Activated CD4-positive, alpha-beta memory T cell treated with anti-CD3 and anti-CD28 coated beads for 36 hours (primary cell): ENCODE data around the gene ITM2C. TPM values are rescaled to one million over a fixed set of nuclear protein-coding genes. Genes with fewer than 3 reads are reported as not detected.
A peak's percentile ranks its signal among the peaks of the same experiment; 100 is the strongest.

ENCODE experiments used
- CTCF ChIA-PET: fragments of 350-600 bp; sonication (Branson Sonifier 250); formaldehyde crosslinking; loops from one replicate; lab custom pipeline; 2021; ENCODE audit warnings: antibody characterized with exemption, inconsistent platforms; lab: Charles Lee
- POLR2A ChIA-PET: fragments of 350-600 bp; sonication (Branson Sonifier 250); formaldehyde crosslinking; loops from one replicate; lab custom pipeline; 2021; ENCODE audit warnings: antibody characterized with exemption; lab: Charles Lee
- DNase-seq: peaks from one replicate; pipeline ENCODE4 v3.0.0-alpha.2; 2020
- H3K27ac Mint-ChIP-seq: one replicate; pipeline ENCODE4 v1.8.0; 2021; ENCODE audit warnings: mixed read lengths
- H3K27me3 Mint-ChIP-seq: one replicate; pipeline ENCODE4 v1.8.0; 2021; ENCODE audit warnings: mixed read lengths
- H3K36me3 Mint-ChIP-seq: one replicate; pipeline ENCODE4 v1.8.0; 2021; ENCODE audit warnings: mixed read lengths
- H3K4me1 Mint-ChIP-seq: one replicate; pipeline ENCODE4 v1.8.0; 2021; ENCODE audit warnings: low read depth, mixed read lengths
- H3K4me3 Mint-ChIP-seq: one replicate; pipeline ENCODE4 v1.8.0; 2021; ENCODE audit warnings: mild to moderate bottlenecking, mixed read lengths
- H3K9me3 Mint-ChIP-seq: one replicate; pipeline ENCODE4 v1.8.0; 2021; ENCODE audit warnings: mixed read lengths
- intact Hi-C: fragments of 100-400 bp; cut with micrococcal nuclease; formaldehyde crosslinking; loops from one replicate; pipeline ENCODE4 v1.15.1; 2023
- total RNA-seq, 2 experiments: library from RNA; stranded (reverse); gene quantifications; one replicate each; pipeline ENCODE4 v1.2.3, GENCODE V29; 2021

ITM2C gene
- total RNA-seq, 2 experiments from 2014 or later: 19.5 to 23.0 TPM

GRCh38 chr2:230874876-230875275, 10.1 kb downstream of the ITM2C start:
- Mint-ChIP-seq H3K4me1 (peaks cover 36% of the 10 kb centered on the region), H3K4me3 (no peak overlapping the region)

GRCh38 chr2:230875347-230876315, 10.9 kb downstream of the ITM2C start:
- POLR2A ChIA-PET: interaction anchor here (1.8 kb wide), 1 partner anchor 9 kb away, joined by 4 read pairs; no protein-coding TSS in a partner anchor
- no peak for DNase-seq
- Mint-ChIP-seq H3K36me3 (peaks cover 1% of the 10 kb centered on the region), H3K27me3 (no peaks in the 10 kb centered on the region), H3K9me3 (no peaks in the 10 kb centered on the region), H3K27ac (no peak overlapping the region), H3K4me1 (peaks cover 36% of the 10 kb centered on the region), H3K4me3 (no peak overlapping the region)
- intact Hi-C loops: no loop called here
- CTCF ChIA-PET: interaction anchor here (1.0 to 1.4 kb wide), 5 partner anchors 10 to 177 kb away, joined by 3 to 5 read pairs (median 4); partner anchors contain the start of gene ITM2C

More at GRCh38 chr2:230874876-230875275, 10.1 kb downstream of the ITM2C start:
- peaks cover 1% of the 10 kb centered on the region for H3K36me3 Mint-ChIP-seq
- DNase-seq: no peak
- ChIA-PET POLR2A (interaction anchor here (1.8 kb wide), 1 partner anchor 8 kb away, joined by 4 read pairs; no protein-coding TSS in a partner anchor), CTCF (interaction anchor here (1.0 to 1.2 kb wide), 2 partner anchors 13 to 112 kb away, joined by 3 read pairs; no protein-coding TSS in a partner anchor)
- H3K27me3 Mint-ChIP-seq: no peaks in the 10 kb centered on the region
- no peaks in the 10 kb centered on the region for H3K9me3 Mint-ChIP-seq
- intact Hi-C loops: no loop called here
- no peak overlapping the region for H3K27ac Mint-ChIP-seq

- H3K27ac Mint-ChIP-seq: no peak overlapping the region
- H3K4me1 Mint-ChIP-seq: peaks cover 32% of the 10 kb centered on the region
- no peak overlapping the region for H3K4me3 Mint-ChIP-seq
- intact Hi-C loops: no loop called here
- no peaks in the 10 kb centered on the region for H3K27me3 Mint-ChIP-seq
- CTCF ChIA-PET: interaction anchor here (1.4 kb wide), 1 partner anchor 12 kb away, joined by 3 read pairs; the partner anchor contains the start of gene ITM2C
- POLR2A ChIA-PET: no interaction called here
- DNase-seq: no peak
- peaks cover 1% of the 10 kb centered on the region for H3K36me3 Mint-ChIP-seq
- no peaks in the 10 kb centered on the region for H3K9me3 Mint-ChIP-seq
Measured at GRCh38 chr2:230877116-230877758, 12.5 kb downstream of the ITM2C start.

- Mint-ChIP-seq H3K27me3 (no peaks in the 10 kb centered on the region), H3K36me3 (peaks cover 1% of the 10 kb centered on the region), H3K27ac (no peak overlapping the region), H3K4me3 (no peak overlapping the region), H3K9me3 (no peaks in the 10 kb centered on the region), H3K4me1 (peaks cover 26% of the 10 kb centered on the region)
- ChIA-PET POLR2A (interaction anchor here (0.5 kb wide), 1 partner anchor 215 kb away, joined by 4 read pairs; no protein-coding TSS in a partner anchor), CTCF (interaction anchor here (1.0 to 1.4 kb wide), 3 partner anchors 13 to 53 kb away, joined by 3 read pairs; partner anchors contain the start of gene ITM2C)
- DNase-seq: peak; percentile 53
- intact Hi-C loops: no loop called here
Measured at GRCh38 chr2:230877759-230878598, 13.2 kb downstream of the ITM2C start.

- intact Hi-C loops: no loop called here
- Mint-ChIP-seq H3K4me3 (no peak overlapping the region), H3K27ac (no peak overlapping the region), H3K4me1 (peaks cover 24% of the 10 kb centered on the region), H3K36me3 (peaks cover 1% of the 10 kb centered on the region), H3K27me3 (no peaks in the 10 kb centered on the region), H3K9me3 (no peaks in the 10 kb centered on the region)
- POLR2A ChIA-PET: interaction anchor here (0.5 kb wide), 1 partner anchor 216 kb away, joined by 4 read pairs; no protein-coding TSS in a partner anchor
- CTCF ChIA-PET: interaction anchor here (1.0 to 1.2 kb wide), 3 partner anchors 14 to 54 kb away, joined by 3 to 4 read pairs (median 3); partner anchors contain the start of gene ITM2C
- no peak for DNase-seq
Measured at GRCh38 chr2:230878599-230879188, 14.0 kb downstream of the ITM2C start.

- Mint-ChIP-seq H3K4me3 (no peak overlapping the region), H3K27ac (no peak overlapping the region), H3K36me3 (peaks cover 1% of the 10 kb centered on the region), H3K4me1 (peaks cover 23% of the 10 kb centered on the region), H3K9me3 (no peaks in the 10 kb centered on the region), H3K27me3 (no peaks in the 10 kb centered on the region)
- no peak for DNase-seq
- ChIA-PET CTCF (interaction anchor here (1.1 kb wide), 1 partner anchor 15 kb away, joined by 4 read pairs; the partner anchor contains the start of gene ITM2C), POLR2A (no interaction called here)
- intact Hi-C loops: no loop called here
Measured at GRCh38 chr2:230879271-230879882, 14.6 kb downstream of the ITM2C start.

GRCh38 chr2:230879891-230880290, 15.1 kb downstream of the ITM2C start:
- Mint-ChIP-seq H3K36me3 (peaks cover 1% of the 10 kb centered on the region), H3K27ac (no peak overlapping the region), H3K4me1 (peaks cover 20% of the 10 kb centered on the region), H3K9me3 (no peaks in the 10 kb centered on the region), H3K27me3 (no peaks in the 10 kb centered on the region), H3K4me3 (no peak overlapping the region)
- DNase-seq: no peak
- intact Hi-C loops: no loop called here
- CTCF ChIA-PET: no interaction called here
- POLR2A ChIA-PET: no interaction called here

- Mint-ChIP-seq H3K27ac (no peak overlapping the region), H3K4me3 (no peak overlapping the region), H3K4me1 (peaks cover 20% of the 10 kb centered on the region), H3K36me3 (no peaks in the 10 kb centered on the region), H3K27me3 (no peaks in the 10 kb centered on the region), H3K9me3 (no peaks in the 10 kb centered on the region)
- ChIA-PET CTCF (no interaction called here), POLR2A (no interaction called here)
- no peak for DNase-seq
- intact Hi-C loops: no loop called here
Measured at GRCh38 chr2:230881840-230882239, 17.1 kb downstream of the ITM2C start.

GRCh38 chr2:230885463-230886130, 20.9 kb downstream of the ITM2C start:
- ChIA-PET CTCF (interaction anchor here (1.0 kb wide), 1 partner anchor 167 kb away, joined by 3 read pairs; no protein-coding TSS in a partner anchor), POLR2A (no interaction called here)
- intact Hi-C loops: no loop called here
- no peak overlapping the region for H3K4me3 Mint-ChIP-seq
- no peak overlapping the region for H3K27ac Mint-ChIP-seq
- H3K27me3 Mint-ChIP-seq: peaks cover 3% of the 10 kb centered on the region
- no peak for DNase-seq
- H3K9me3 Mint-ChIP-seq: no peaks in the 10 kb centered on the region
- H3K4me1 Mint-ChIP-seq: peaks cover 11% of the 10 kb centered on the region
- H3K36me3 Mint-ChIP-seq: no peaks in the 10 kb centered on the region

GRCh38 chr2:230886206-230886605, 21.5 kb downstream of the ITM2C start:
- Mint-ChIP-seq H3K9me3 (no peaks in the 10 kb centered on the region), H3K27ac (no peak overlapping the region), H3K4me3 (no peak overlapping the region), H3K36me3 (no peaks in the 10 kb centered on the region), H3K27me3 (peaks cover 7% of the 10 kb centered on the region), H3K4me1 (peaks cover 11% of the 10 kb centered on the region)
- ChIA-PET POLR2A (no interaction called here), CTCF (interaction anchor here (1.0 kb wide), 1 partner anchor 167 kb away, joined by 3 read pairs; no protein-coding TSS in a partner anchor)
- no peak for DNase-seq
- intact Hi-C loops: no loop called here
